Activated CD8-positive, alpha-beta T cell treated with anti-CD3 and anti-CD28 coated beads, Interleukin-2, amount 10 ng/mL, durations not matched to agents 7 days and 5 days (primary cell): ENCODE results near the gene B3GLCT. TPM values are rescaled to one million over a fixed set of nuclear protein-coding genes. Genes with fewer than 3 reads are reported as not detected.

ENCODE experiments used
- ATAC-seq: fragments of 150-1000 bp; cut with Tn5 transposase; one replicate; pipeline ENCODE4 v1.10.0; 2021; ENCODE audit warnings: moderate library complexity
- CTCF ChIA-PET: fragments of 350-600 bp; sonication (Branson Sonifier 250); formaldehyde crosslinking; loops from one replicate; lab custom pipeline; 2021; ENCODE audit warnings: antibody characterized with exemption; lab: Charles Lee
- POLR2A ChIA-PET: fragments of 350-600 bp; sonication (Branson Sonifier 250); formaldehyde crosslinking; loops from one replicate; lab custom pipeline; 2021; ENCODE audit warnings: antibody characterized with exemption; lab: Charles Lee
- DNase-seq: peaks from one replicate; pipeline ENCODE4 v3.0.0-alpha.2; 2020
- H3K27ac Mint-ChIP-seq: one replicate; pipeline ENCODE4 v1.8.0; 2021; ENCODE audit warnings: mild to moderate bottlenecking, mixed read lengths
- H3K27me3 Mint-ChIP-seq: one replicate; pipeline ENCODE4 v1.8.0; 2021; ENCODE audit warnings: low read depth, mixed read lengths
- H3K36me3 Mint-ChIP-seq: one replicate; pipeline ENCODE4 v1.8.0; 2021; ENCODE audit warnings: low read depth, mixed read lengths
- H3K4me1 Mint-ChIP-seq: one replicate; pipeline ENCODE4 v1.8.0; 2021; ENCODE audit warnings: low read depth, mixed read lengths
- H3K4me3 Mint-ChIP-seq: one replicate; pipeline ENCODE4 v1.8.0; 2021; ENCODE audit warnings: mild to moderate bottlenecking, mixed read lengths
- H3K9me3 Mint-ChIP-seq: one replicate; pipeline ENCODE4 v1.8.0; 2022; ENCODE audit warnings: mixed read lengths; ENCODE audit not compliant: insufficient read depth
- total RNA-seq, 2 experiments: library from RNA; stranded (reverse); gene quantifications; one replicate each; pipeline ENCODE4 v1.2.3, GENCODE V29; 2021

B3GLCT gene
- total RNA-seq, 2 experiments from 2014 or later, result 5.0 to 5.5 TPM

- H3K9me3 Mint-ChIP-seq, result no peaks in the 10 kb centered on the region
- H3K4me1 Mint-ChIP-seq, result peaks cover 9% of the 10 kb centered on the region
- DNase-seq, result no peak
- ChIA-PET CTCF (interaction anchor here (0.8 kb wide), 1 partner anchor 26 kb away, joined by 3 read pairs; no protein-coding TSS in a partner anchor), POLR2A (no interaction called here)
- ATAC-seq, result no peak
- H3K27me3 Mint-ChIP-seq, result no peaks in the 10 kb centered on the region
- no peaks in the 10 kb centered on the region for H3K36me3 Mint-ChIP-seq
- no peak overlapping the region for H3K4me3 Mint-ChIP-seq
- H3K27ac Mint-ChIP-seq, result no peak overlapping the region
Observed at GRCh38 chr13:31224963-31225559, 25.3 kb downstream of the B3GLCT start.

GRCh38 chr13:31225998-31226675, 26.4 kb downstream of the B3GLCT start:
- no peaks in the 10 kb centered on the region for H3K36me3 Mint-ChIP-seq
- DNase-seq, result no peak
- peaks cover 9% of the 10 kb centered on the region for H3K4me1 Mint-ChIP-seq
- CTCF ChIA-PET, result interaction anchor here (1.8 kb wide), 1 partner anchor 10 kb away, joined by 6 read pairs; no protein-coding TSS in a partner anchor
- POLR2A ChIA-PET, result no interaction called here
- H3K27ac Mint-ChIP-seq, result no peak overlapping the region
- ATAC-seq, result no peak
- no peak overlapping the region for H3K4me3 Mint-ChIP-seq
- no peaks in the 10 kb centered on the region for H3K27me3 Mint-ChIP-seq
- H3K9me3 Mint-ChIP-seq, result no peaks in the 10 kb centered on the region

DNA sequence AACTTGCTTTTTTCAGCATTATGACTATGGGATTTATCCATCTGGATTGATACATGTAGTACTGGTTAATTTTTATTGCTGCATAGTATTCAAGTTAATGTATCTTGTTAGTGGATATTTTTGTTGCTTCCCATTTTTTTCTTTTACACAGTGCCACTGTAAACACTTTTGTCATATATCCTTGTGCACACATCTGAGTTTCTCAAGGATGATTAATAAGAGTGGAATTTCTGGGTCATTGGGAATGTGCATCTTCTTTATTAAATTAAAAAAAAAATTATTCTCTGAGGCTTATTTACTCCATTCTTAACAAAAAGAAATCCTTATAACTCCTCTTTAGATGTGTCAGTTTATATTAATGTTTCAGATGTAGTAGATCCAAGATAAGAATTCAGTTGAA, 27.3 kb downstream of the B3GLCT start:
- H3K4me1 Mint-ChIP-seq, result peaks cover 9% of the 10 kb centered on the region
- POLR2A ChIA-PET, result no interaction called here
- CTCF ChIA-PET, result interaction anchor here (1.8 to 2.3 kb wide), 2 partner anchors 9 to 27 kb away, joined by 6 to 10 read pairs; partner anchors contain the start of gene B3GLCT
- DNase-seq, result no peak
- ATAC-seq, result no peak
- no peaks in the 10 kb centered on the region for H3K36me3 Mint-ChIP-seq
- H3K27ac Mint-ChIP-seq, result no peak overlapping the region
- H3K27me3 Mint-ChIP-seq, result no peaks in the 10 kb centered on the region
- no peaks in the 10 kb centered on the region for H3K9me3 Mint-ChIP-seq
- no peak overlapping the region for H3K4me3 Mint-ChIP-seq

- peak; percentile 36 for ATAC-seq
- CTCF ChIA-PET, result interaction anchor here (1.8 to 2.3 kb wide), 2 partner anchors 8 to 28 kb away, joined by 6 to 10 read pairs; partner anchors contain the start of gene B3GLCT
- POLR2A ChIA-PET, result no interaction called here
- H3K27me3 Mint-ChIP-seq, result no peaks in the 10 kb centered on the region
- no peak overlapping the region for H3K4me3 Mint-ChIP-seq
- H3K4me1 Mint-ChIP-seq, result peaks cover 9% of the 10 kb centered on the region
- no peaks in the 10 kb centered on the region for H3K9me3 Mint-ChIP-seq
- H3K27ac Mint-ChIP-seq, result no peak overlapping the region
- DNase-seq, result no peak
- H3K36me3 Mint-ChIP-seq, result no peaks in the 10 kb centered on the region
Observed at GRCh38 chr13:31227870-31228269, 28.1 kb downstream of the B3GLCT start.

GRCh38 chr13:31234729-31235128, 35.0 kb downstream of the B3GLCT start:
- no peak for ATAC-seq
- Mint-ChIP-seq H3K4me1 (no peaks in the 10 kb centered on the region), H3K9me3 (no peaks in the 10 kb centered on the region), H3K4me3 (no peak overlapping the region), H3K36me3 (no peaks in the 10 kb centered on the region), H3K27ac (no peak overlapping the region), H3K27me3 (no peaks in the 10 kb centered on the region)
- ChIA-PET POLR2A (no interaction called here), CTCF (interaction anchor here (2.2 to 5.9 kb wide), 2 partner anchors 14 to 190 kb away, joined by 13 to 72 read pairs; no protein-coding TSS in a partner anchor)
- DNase-seq, result no peak

GRCh38 chr13:31236211-31236786, 36.5 kb downstream of the B3GLCT start:
- ATAC-seq, result no peak
- Mint-ChIP-seq H3K27me3 (no peaks in the 10 kb centered on the region), H3K36me3 (no peaks in the 10 kb centered on the region), H3K27ac (no peak overlapping the region), H3K4me3 (no peak overlapping the region), H3K4me1 (no peaks in the 10 kb centered on the region), H3K9me3 (no peaks in the 10 kb centered on the region)
- no peak for DNase-seq
- ChIA-PET CTCF (interaction anchor here (0.8 to 5.9 kb wide), 22 partner anchors 9 to 506 kb away, joined by 3 to 72 read pairs (median 4); partner anchors contain the start of gene B3GLCT), POLR2A (no interaction called here)

- Mint-ChIP-seq H3K4me3 (no peak overlapping the region), H3K36me3 (no peaks in the 10 kb centered on the region), H3K4me1 (no peaks in the 10 kb centered on the region), H3K27ac (no peak overlapping the region), H3K9me3 (no peaks in the 10 kb centered on the region), H3K27me3 (no peaks in the 10 kb centered on the region)
- no peak for ATAC-seq
- CTCF ChIA-PET, result no interaction called here
- no peak for DNase-seq
- POLR2A ChIA-PET, result interaction anchor here (1.0 kb wide), 1 partner anchor 9 kb away, joined by 3 read pairs; no protein-coding TSS in a partner anchor
Observed at GRCh38 chr13:31240921-31241320, 41.1 kb downstream of the B3GLCT start.

DNA sequence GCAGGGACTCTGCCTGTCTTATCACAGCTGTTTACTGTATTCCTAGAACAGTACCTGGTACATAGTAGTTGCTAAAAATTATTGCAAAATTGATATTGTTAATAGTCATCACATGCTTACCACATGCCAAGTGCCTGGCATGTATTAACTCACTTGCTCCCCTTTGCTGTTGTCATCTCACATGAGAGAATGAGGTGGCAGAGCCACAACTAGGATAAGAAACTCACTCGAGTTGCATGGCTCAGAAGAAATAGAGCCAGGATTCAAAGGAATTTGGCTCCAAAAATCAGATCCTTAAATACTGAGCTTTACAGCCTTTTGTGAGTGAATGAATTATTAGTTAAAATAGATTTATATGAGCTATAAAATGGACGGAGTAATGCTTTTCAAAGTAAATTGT, 42.6 kb downstream of the B3GLCT start:
- ChIA-PET CTCF (interaction anchor here (1.5 to 1.6 kb wide), 2 partner anchors 10 to 182 kb away, joined by 5 read pairs; no protein-coding TSS in a partner anchor), POLR2A (no interaction called here)
- Mint-ChIP-seq H3K36me3 (no peaks in the 10 kb centered on the region), H3K27ac (no peak overlapping the region), H3K4me3 (no peak overlapping the region), H3K4me1 (no peaks in the 10 kb centered on the region), H3K9me3 (no peaks in the 10 kb centered on the region), H3K27me3 (no peaks in the 10 kb centered on the region)
- DNase-seq (no peak), ATAC-seq (no peak)

GRCh38 chr13:31242916-31243315, 43.1 kb downstream of the B3GLCT start:
- no peak overlapping the region for H3K4me3 Mint-ChIP-seq
- H3K27me3 Mint-ChIP-seq, result no peaks in the 10 kb centered on the region
- ChIA-PET POLR2A (no interaction called here), CTCF (interaction anchor here (1.6 kb wide), 1 partner anchor 10 kb away, joined by 5 read pairs; no protein-coding TSS in a partner anchor)
- no peaks in the 10 kb centered on the region for H3K4me1 Mint-ChIP-seq
- H3K36me3 Mint-ChIP-seq, result no peaks in the 10 kb centered on the region
- ATAC-seq (no peak), DNase-seq (no peak)
- H3K27ac Mint-ChIP-seq, result no peak overlapping the region
- H3K9me3 Mint-ChIP-seq, result no peaks in the 10 kb centered on the region

GRCh38 chr13:31245598-31246373, 46.0 kb downstream of the B3GLCT start:
- H3K27me3 Mint-ChIP-seq, result no peaks in the 10 kb centered on the region
- H3K4me3 Mint-ChIP-seq, result no peak overlapping the region
- ChIA-PET POLR2A (no interaction called here), CTCF (interaction anchor here (0.9 to 3.1 kb wide), 6 partner anchors 9 to 179 kb away, joined by 3 to 24 read pairs (median 4); no protein-coding TSS in a partner anchor)
- no peak overlapping the region for H3K27ac Mint-ChIP-seq
- peaks cover under 1% of the 10 kb centered on the region for H3K36me3 Mint-ChIP-seq
- no peaks in the 10 kb centered on the region for H3K4me1 Mint-ChIP-seq
- no peaks in the 10 kb centered on the region for H3K9me3 Mint-ChIP-seq
- ATAC-seq, result no peak
- DNase-seq, result no peak

GRCh38 chr13:31246918-31247317, 47.1 kb downstream of the B3GLCT start:
- ChIA-PET CTCF (interaction anchor here (0.9 to 3.1 kb wide), 2 partner anchors 10 to 177 kb away, joined by 3 to 24 read pairs; no protein-coding TSS in a partner anchor), POLR2A (no interaction called here)
- Mint-ChIP-seq H3K4me1 (no peaks in the 10 kb centered on the region), H3K4me3 (no peak overlapping the region), H3K27me3 (no peaks in the 10 kb centered on the region), H3K27ac (no peak overlapping the region), H3K36me3 (peaks cover 6% of the 10 kb centered on the region), H3K9me3 (no peaks in the 10 kb centered on the region)
- DNase-seq (no peak), ATAC-seq (no peak)
